HG03095 (cell line): Measurements from ENCODE around the gene L3MBTL1.
"Not testable (repeated sequence)": the region's sequence is repeated elsewhere in the genome, so short reads cannot be mapped to it uniquely, and the experiment has no call there.

Source experiments
- ATAC-seq: cut with Tn5 transposase; IDR thresholded peaks from one replicate; pipeline ENCODE4 v1.9.1; 2021; ENCODE audit warnings: moderate library complexity; ENCODE audit not compliant: unreplicated experiment

L3MBTL1 gene

GRCh38 chr20:43502021-43502420 is 5.5 kb upstream of the L3MBTL1 start:
- not testable (repeated sequence) for ATAC-seq

- ATAC-seq = no peak
Measured at GRCh38 chr20:43506238-43506637, 1.3 kb upstream of the L3MBTL1 start.

- ATAC-seq = no peak
Measured at GRCh38 chr20:43508106-43508505, 609 bp downstream of the L3MBTL1 start.

- ATAC-seq = no peak
Measured at GRCh38 chr20:43508604-43509040, 1.1 kb downstream of the L3MBTL1 start.

GRCh38 chr20:43511879-43512278 is 4.4 kb downstream of the L3MBTL1 start:
- ATAC-seq = no peak

- no peak for ATAC-seq
Measured at GRCh38 chr20:43513372-43513930, 6.0 kb downstream of the L3MBTL1 start.

GRCh38 chr20:43513931-43514647 is 6.6 kb downstream of the L3MBTL1 start:
- peak; percentile 87 for ATAC-seq

GRCh38 chr20:43514648-43514999 is 7.1 kb downstream of the L3MBTL1 start:
- peak; percentile 8 for ATAC-seq

GRCh38 chr20:43515628-43516027 is 8.1 kb downstream of the L3MBTL1 start:
- no peak for ATAC-seq

- ATAC-seq = no peak
Measured at GRCh38 chr20:43516251-43516824, 8.8 kb downstream of the L3MBTL1 start.

- no peak for ATAC-seq
Measured at GRCh38 chr20:43520074-43520630, 12.7 kb downstream of the L3MBTL1 start.

- ATAC-seq = no peak
Measured at GRCh38 chr20:43525021-43525420, 17.5 kb downstream of the L3MBTL1 start.

GRCh38 chr20:43528258-43528875 is 20.9 kb downstream of the L3MBTL1 start:
- no peak for ATAC-seq

- ATAC-seq = no peak
Measured at GRCh38 chr20:43529051-43529450, 21.6 kb downstream of the L3MBTL1 start.

GRCh38 chr20:43529457-43530153 is 22.1 kb downstream of the L3MBTL1 start:
- no peak for ATAC-seq

- no peak for ATAC-seq
Measured at GRCh38 chr20:43530321-43531090, 23.0 kb downstream of the L3MBTL1 start.

- ATAC-seq = no peak
Measured at GRCh38 chr20:43531091-43531443, 23.6 kb downstream of the L3MBTL1 start.

GRCh38 chr20:43532416-43533055 is 25.0 kb downstream of the L3MBTL1 start:
- no peak for ATAC-seq

GRCh38 chr20:43533060-43533459 is 25.6 kb downstream of the L3MBTL1 start:
- no peak for ATAC-seq

- ATAC-seq = no peak
Measured at GRCh38 chr20:43534016-43534415, 26.5 kb downstream of the L3MBTL1 start.
